HG03575 (cell line): ENCODE data around the gene PLCD3.

Source experiments
- ATAC-seq: cut with Tn5 transposase; IDR thresholded peaks from one replicate; pipeline ENCODE4 v1.9.1; 2021; ENCODE audit not compliant: unreplicated experiment, insufficient number of reproducible peaks, low FRiP score; ENCODE audit errors: extremely low read depth

PLCD3 gene

GRCh38 chr17:45108051-45108450 lies 24.3 kb downstream of the PLCD3 start:
- no peak for ATAC-seq

GRCh38 chr17:45107293-45108010 lies 24.9 kb downstream of the PLCD3 start:
- no peak for ATAC-seq

GRCh38 chr17:45106582-45106981 lies 25.7 kb downstream of the PLCD3 start:
- ATAC-seq, result no peak

GRCh38 chr17:45106096-45106495 lies 26.2 kb downstream of the PLCD3 start:
- ATAC-seq, result no peak

- no peak for ATAC-seq
Measured at GRCh38 chr17:45104907-45105624, 27.2 kb downstream of the PLCD3 start.

GRCh38 chr17:45104497-45104896 lies 27.8 kb downstream of the PLCD3 start:
- no peak for ATAC-seq

- no peak for ATAC-seq
Measured at GRCh38 chr17:45104029-45104428, 28.3 kb downstream of the PLCD3 start.

GRCh38 chr17:45103269-45103795 lies 29.0 kb downstream of the PLCD3 start:
- no peak for ATAC-seq

- ATAC-seq, result no peak
Measured at GRCh38 chr17:45102856-45103255, 29.5 kb downstream of the PLCD3 start.

GRCh38 chr17:45101883-45102811 lies 30.2 kb downstream of the PLCD3 start:
- no peak for ATAC-seq

GRCh38 chr17:45101546-45101882 lies 30.8 kb downstream of the PLCD3 start:
- no peak for ATAC-seq

GRCh38 chr17:45098869-45099616 lies 33.3 kb downstream of the PLCD3 start:
- no peak for ATAC-seq

- ATAC-seq, result no peak
Measured at GRCh38 chr17:45098081-45098868, 34.0 kb downstream of the PLCD3 start.

GRCh38 chr17:45096926-45097325 lies 35.4 kb downstream of the PLCD3 start:
- ATAC-seq, result no peak

- no peak for ATAC-seq
Measured at GRCh38 chr17:45096141-45096540, 36.2 kb downstream of the PLCD3 start.

- no peak for ATAC-seq
Measured at GRCh38 chr17:45093444-45094110, 38.7 kb downstream of the PLCD3 start.

GRCh38 chr17:45092911-45093430 lies 39.3 kb downstream of the PLCD3 start:
- no peak for ATAC-seq
